ENCODE results near the gene RTN4IP1. TPM values are rescaled to one million over a fixed set of nuclear protein-coding genes. Genes with fewer than 3 reads are reported as not detected.

RTN4IP1 gene
- polyA plus RNA-seq, 1 of the 3 experiments (the other 2 are of a cell fraction) = 4.3 TPM

DNA sequence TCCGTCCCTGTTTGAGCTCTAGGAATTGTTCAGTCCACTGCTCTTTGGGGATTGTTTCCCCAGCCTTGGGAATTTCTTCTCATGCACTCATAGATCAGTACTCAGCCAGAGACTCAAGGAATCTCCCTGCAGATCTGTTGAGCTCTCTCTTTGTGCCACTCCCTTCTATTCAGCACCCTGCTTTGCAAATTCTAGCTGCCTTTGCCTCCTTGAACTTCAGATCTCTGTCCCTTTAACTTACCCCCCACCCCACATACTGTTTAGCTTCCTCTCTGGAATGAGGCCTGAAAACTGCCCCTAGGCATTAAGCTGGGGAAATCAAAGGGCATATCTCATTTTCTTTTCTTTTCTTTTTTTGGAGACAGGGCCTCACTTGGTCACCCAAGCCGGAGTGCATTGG is 30.6 kb upstream of the RTN4IP1 start (continued):
- TF ChIP-seq MAX (IDR thresholded peaks at IDR 0.05; ENCODE audit: low read depth) = no peak
- TF ChIP-seq RAD21 (IDR thresholded peaks at IDR 0.05; ENCODE audit: low read length) = no peak
- no peak for TF ChIP-seq ELF1 (IDR thresholded peaks at IDR 0.05)
- no peak for TF ChIP-seq RFX5 (IDR thresholded peaks at IDR 0.05; ENCODE audit: low read length)

GRCh38 chr6:106658469-106658868 is 29.2 kb upstream of the RTN4IP1 start:
- DNase-seq = no peak
- ChIA-PET POLR2A (no interaction called here), CTCF (interaction anchor here (0.5 kb wide), 1 partner anchor 365 kb away, joined by 3 read pairs; no protein-coding TSS in a partner anchor)
- Histone ChIP-seq H3F3A (replicated peaks; ENCODE audit: insufficient read depth) (peaks cover 6% of the 10 kb centered on the region), H3K4me3 (ENCODE audit: low read depth in 2 of 2, low read length in 1 of 2) (no peak overlapping the region), H3K4me2 (no peak overlapping the region), H3K36me3 (replicated peaks in 1 of 2; ENCODE audit: control insufficient read depth in 1 of 2, insufficient read depth in 2 of 2, low read length in 1 of 2) (peaks cover 43 to 65% of the 10 kb centered on the region in 2 experiments), H3K9me2 (no peaks in the 10 kb centered on the region), H3K79me2 (ENCODE audit: insufficient read depth) (no peaks in the 10 kb centered on the region), H3K9ac (no peak overlapping the region), H4K20me1 (ENCODE audit: insufficient read depth) (no peaks in the 10 kb centered on the region), H2AFZ (ENCODE audit: low read depth) (no peak overlapping the region), H3K27ac (ENCODE audit: low read depth in 2 of 2, low read length in 1 of 2) (no peak overlapping the region), H3K27me3 (ENCODE audit: insufficient read depth) (no peaks in the 10 kb centered on the region), H3K4me1 (ENCODE audit: control insufficient read depth in 1 of 2, insufficient read depth in 2 of 2, low read depth in 1 of 2, low read length in 1 of 2) (no peaks in the 10 kb centered on the region), H3K9me3 (peaks cover 12% of the 10 kb centered on the region)
- TF ChIP-seq, protein P1, sequence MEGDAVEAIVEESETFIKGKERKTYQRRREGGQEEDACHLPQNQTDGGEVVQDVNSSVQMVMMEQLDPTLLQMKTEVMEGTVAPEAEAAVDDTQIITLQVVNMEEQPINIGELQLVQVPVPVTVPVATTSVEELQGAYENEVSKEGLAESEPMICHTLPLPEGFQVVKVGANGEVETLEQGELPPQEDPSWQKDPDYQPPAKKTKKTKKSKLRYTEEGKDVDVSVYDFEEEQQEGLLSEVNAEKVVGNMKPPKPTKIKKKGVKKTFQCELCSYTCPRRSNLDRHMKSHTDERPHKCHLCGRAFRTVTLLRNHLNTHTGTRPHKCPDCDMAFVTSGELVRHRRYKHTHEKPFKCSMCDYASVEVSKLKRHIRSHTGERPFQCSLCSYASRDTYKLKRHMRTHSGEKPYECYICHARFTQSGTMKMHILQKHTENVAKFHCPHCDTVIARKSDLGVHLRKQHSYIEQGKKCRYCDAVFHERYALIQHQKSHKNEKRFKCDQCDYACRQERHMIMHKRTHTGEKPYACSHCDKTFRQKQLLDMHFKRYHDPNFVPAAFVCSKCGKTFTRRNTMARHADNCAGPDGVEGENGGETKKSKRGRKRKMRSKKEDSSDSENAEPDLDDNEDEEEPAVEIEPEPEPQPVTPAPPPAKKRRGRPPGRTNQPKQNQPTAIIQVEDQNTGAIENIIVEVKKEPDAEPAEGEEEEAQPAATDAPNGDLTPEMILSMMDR (IDR thresholded peaks at IDR 0.05) = no peak
- TF ChIP-seq, protein P2, sequence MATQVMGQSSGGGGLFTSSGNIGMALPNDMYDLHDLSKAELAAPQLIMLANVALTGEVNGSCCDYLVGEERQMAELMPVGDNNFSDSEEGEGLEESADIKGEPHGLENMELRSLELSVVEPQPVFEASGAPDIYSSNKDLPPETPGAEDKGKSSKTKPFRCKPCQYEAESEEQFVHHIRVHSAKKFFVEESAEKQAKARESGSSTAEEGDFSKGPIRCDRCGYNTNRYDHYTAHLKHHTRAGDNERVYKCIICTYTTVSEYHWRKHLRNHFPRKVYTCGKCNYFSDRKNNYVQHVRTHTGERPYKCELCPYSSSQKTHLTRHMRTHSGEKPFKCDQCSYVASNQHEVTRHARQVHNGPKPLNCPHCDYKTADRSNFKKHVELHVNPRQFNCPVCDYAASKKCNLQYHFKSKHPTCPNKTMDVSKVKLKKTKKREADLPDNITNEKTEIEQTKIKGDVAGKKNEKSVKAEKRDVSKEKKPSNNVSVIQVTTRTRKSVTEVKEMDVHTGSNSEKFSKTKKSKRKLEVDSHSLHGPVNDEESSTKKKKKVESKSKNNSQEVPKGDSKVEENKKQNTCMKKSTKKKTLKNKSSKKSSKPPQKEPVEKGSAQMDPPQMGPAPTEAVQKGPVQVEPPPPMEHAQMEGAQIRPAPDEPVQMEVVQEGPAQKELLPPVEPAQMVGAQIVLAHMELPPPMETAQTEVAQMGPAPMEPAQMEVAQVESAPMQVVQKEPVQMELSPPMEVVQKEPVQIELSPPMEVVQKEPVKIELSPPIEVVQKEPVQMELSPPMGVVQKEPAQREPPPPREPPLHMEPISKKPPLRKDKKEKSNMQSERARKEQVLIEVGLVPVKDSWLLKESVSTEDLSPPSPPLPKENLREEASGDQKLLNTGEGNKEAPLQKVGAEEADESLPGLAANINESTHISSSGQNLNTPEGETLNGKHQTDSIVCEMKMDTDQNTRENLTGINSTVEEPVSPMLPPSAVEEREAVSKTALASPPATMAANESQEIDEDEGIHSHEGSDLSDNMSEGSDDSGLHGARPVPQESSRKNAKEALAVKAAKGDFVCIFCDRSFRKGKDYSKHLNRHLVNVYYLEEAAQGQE (IDR thresholded peaks at IDR 0.05; ENCODE audit: low read depth, low read length) = no peak
- TF ChIP-seq NRF1 (IDR thresholded peaks at IDR 0.05; ENCODE audit: low read depth, low read length) (no peak), TAF1 (IDR thresholded peaks at IDR 0.05; ENCODE audit: borderline replicate concordance, low read depth, low read length) (no peak), RXRA (IDR thresholded peaks at IDR 0.05; ENCODE audit: borderline replicate concordance, low read depth) (no peak), POLR2AphosphoS5 (IDR thresholded peaks at IDR 0.05; ENCODE audit: low read depth, low read length) (no peak), TCF12 (IDR thresholded peaks at IDR 0.05) (no peak), SIN3A (IDR thresholded peaks at IDR 0.05; ENCODE audit: borderline replicate concordance, low read depth, low read length) (no peak), EP300 (IDR thresholded peaks at IDR 0.05; ENCODE audit: borderline replicate concordance in 1 of 2, low read depth in 1 of 2, low read length in 1 of 2) (no peak), YY1 (IDR thresholded peaks at IDR 0.05; ENCODE audit: low read depth) (no peak), GABPA (IDR thresholded peaks at IDR 0.05; ENCODE audit: low read depth) (no peak)
- TF ChIP-seq, protein P3, sequence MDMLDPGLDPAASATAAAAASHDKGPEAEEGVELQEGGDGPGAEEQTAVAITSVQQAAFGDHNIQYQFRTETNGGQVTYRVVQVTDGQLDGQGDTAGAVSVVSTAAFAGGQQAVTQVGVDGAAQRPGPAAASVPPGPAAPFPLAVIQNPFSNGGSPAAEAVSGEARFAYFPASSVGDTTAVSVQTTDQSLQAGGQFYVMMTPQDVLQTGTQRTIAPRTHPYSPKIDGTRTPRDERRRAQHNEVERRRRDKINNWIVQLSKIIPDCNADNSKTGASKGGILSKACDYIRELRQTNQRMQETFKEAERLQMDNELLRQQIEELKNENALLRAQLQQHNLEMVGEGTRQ (IDR thresholded peaks at IDR 0.05; ENCODE audit: borderline replicate concordance, low read depth, low read length) = no peak
- WGBS (ENCODE audit: low lambda C conversion rate) = 97% methylated on average over 4 of the region's 4 CpGs

Measured in SK-N-SH (cell line).